GM12891 (cell line): Measurements from ENCODE around the gene ACSS1.

Experiments
- PAX5 ChIP-seq: IDR thresholded peaks from 2 replicates; pipeline ENCODE4 v1.6.1; 2011; ENCODE audit warnings: low read length, moderate library complexity, mild to moderate bottlenecking; ENCODE audit not compliant: insufficient read depth, severe bottlenecking
- POLR2A ChIP-seq: IDR thresholded peaks from 2 replicates; pipeline ENCODE4 v1.6.1; 2011; ENCODE audit warnings: low read depth, low read length, control low read depth
- POLR2AphosphoS5 ChIP-seq: IDR thresholded peaks from 2 replicates; pipeline ENCODE4 v1.6.1; 2011; ENCODE audit warnings: low read depth, low read length, control low read depth
- POU2F2 ChIP-seq: IDR thresholded peaks from 2 replicates; pipeline ENCODE4 v1.6.1; 2011; ENCODE audit warnings: low read depth, mild to moderate bottlenecking, control low read depth, low read length, moderate library complexity
- SPI1 ChIP-seq: IDR thresholded peaks from 2 replicates; pipeline ENCODE4 v1.6.1; 2011; ENCODE audit warnings: low read depth, low read length, control low read depth
- TAF1 ChIP-seq: IDR thresholded peaks from 2 replicates; pipeline ENCODE4 v1.6.1; 2011; ENCODE audit warnings: low read depth, low read length, control low read depth

GRCh38 chr20:24960302-24960801 lies 97.6 kb downstream of the ACSS1 start:
- TF ChIP-seq POLR2AphosphoS5: no peak
- TF ChIP-seq POLR2A: no peak
- TF ChIP-seq SPI1: no peak
- TF ChIP-seq POU2F2: no peak
- TF ChIP-seq PAX5: no peak
- TF ChIP-seq TAF1: no peak
